ENCODE measurements around the gene EPHB1.

GRCh38 chr3:135159681-135160247 is 364.7 kb downstream of the EPHB1 start:
- no peak for TF ChIP-seq FOXA1 (IDR thresholded peaks at IDR 0.05)
- TF ChIP-seq CTCF (IDR thresholded peaks at IDR 0.05; ENCODE audit: low read depth, low read length, missing input control): no peak
- no peak for TF ChIP-seq REST (IDR thresholded peaks at IDR 0.05)
- no peak for TF ChIP-seq YY1 (IDR thresholded peaks at IDR 0.05)
- no peak for TF ChIP-seq MAX (IDR thresholded peaks at IDR 0.05)
- no peak for TF ChIP-seq ATF3 (IDR thresholded peaks at IDR 0.05)
- no peak for TF ChIP-seq JUND (IDR thresholded peaks at IDR 0.05)
- TF ChIP-seq ZBTB33 (IDR thresholded peaks at IDR 0.05): no peak
- TF ChIP-seq RAD21 (IDR thresholded peaks at IDR 0.05): no peak
- TF ChIP-seq SP1 (IDR thresholded peaks at IDR 0.05): no peak
- TF ChIP-seq HNF4A (conservative IDR thresholded peaks at IDR 0.05): no peak
- no peak for TF ChIP-seq TAF1 (conservative IDR thresholded peaks at IDR 0.05)
- TF ChIP-seq RXRA (IDR thresholded peaks at IDR 0.05): no peak
- TF ChIP-seq HNF4G (IDR thresholded peaks at IDR 0.05): no peak
